ENCODE measurements around the gene MRPL43.
"Not testable (repeated sequence)": the region's sequence is repeated elsewhere in the genome, so short reads cannot be mapped to it uniquely, and the experiment has no call there.

Gene MRPL43

DNA sequence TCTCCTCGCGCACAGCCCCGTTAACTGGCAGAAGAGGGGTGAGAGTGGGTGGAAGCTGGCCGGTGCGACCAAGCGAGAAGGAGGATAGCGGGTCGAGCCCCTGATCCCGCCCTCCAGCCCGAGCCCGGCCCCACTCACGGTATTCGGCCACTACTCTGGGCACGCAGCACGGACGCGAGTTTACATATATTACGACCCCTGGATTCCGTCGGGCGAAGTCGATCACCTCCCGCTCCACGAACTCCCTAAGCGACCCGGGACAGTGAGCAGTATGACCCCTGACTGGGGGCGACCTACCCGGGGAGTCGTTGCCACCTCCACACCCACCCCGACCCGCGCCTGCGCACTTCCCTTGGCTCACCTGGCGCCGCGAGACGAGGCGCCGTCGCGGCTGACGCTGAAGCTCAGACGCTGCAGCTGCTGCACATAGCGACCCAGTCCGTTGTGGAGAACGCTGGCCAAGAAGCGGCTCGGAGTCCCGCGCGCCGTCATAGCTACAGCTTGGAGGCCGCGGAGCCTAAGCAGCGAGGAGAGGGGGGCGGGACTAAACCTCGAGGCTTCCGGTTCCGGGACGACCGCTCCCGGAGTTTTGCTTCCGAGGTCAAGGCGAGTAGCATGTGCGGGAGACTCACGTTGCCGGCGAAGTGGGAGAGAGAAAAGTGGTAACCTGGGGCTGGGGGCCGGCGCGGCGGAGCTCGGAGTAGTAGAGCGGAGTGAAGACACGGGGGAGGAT is at the start of gene MRPL43, which contains the start of gene TWNK:
Gene MRPL43 (minus strand): TSS at position 546 of the 733 bp plus-strand sequence. CDS start 54 bp downstream, at position 492.
Gene TWNK (plus strand): TSS at position 592 of the 733 bp plus-strand sequence. CDS start 668 bp downstream, outside the sequence.
- peak; percentile 42 for DNase-seq

DNA sequence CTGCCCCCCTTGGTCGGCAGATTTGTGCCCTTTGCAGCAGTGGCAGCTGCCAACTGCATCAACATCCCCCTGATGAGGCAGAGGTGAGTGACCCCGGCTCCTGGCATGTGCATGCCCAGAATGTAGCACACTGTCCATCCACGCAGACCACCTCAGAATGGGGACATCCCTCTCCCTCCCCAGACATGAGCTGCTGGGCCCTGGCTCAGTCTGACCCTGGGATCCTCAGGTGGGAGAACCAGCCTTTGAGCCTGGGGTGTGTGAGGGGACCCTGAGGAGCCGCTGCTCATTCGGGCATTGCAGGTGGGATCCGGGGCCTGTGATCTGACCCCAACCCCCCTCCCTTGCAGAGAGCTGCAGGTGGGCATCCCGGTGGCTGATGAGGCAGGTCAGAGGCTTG is 49.4 kb upstream of the MRPL43 start:
- no peak for DNase-seq

DNA sequence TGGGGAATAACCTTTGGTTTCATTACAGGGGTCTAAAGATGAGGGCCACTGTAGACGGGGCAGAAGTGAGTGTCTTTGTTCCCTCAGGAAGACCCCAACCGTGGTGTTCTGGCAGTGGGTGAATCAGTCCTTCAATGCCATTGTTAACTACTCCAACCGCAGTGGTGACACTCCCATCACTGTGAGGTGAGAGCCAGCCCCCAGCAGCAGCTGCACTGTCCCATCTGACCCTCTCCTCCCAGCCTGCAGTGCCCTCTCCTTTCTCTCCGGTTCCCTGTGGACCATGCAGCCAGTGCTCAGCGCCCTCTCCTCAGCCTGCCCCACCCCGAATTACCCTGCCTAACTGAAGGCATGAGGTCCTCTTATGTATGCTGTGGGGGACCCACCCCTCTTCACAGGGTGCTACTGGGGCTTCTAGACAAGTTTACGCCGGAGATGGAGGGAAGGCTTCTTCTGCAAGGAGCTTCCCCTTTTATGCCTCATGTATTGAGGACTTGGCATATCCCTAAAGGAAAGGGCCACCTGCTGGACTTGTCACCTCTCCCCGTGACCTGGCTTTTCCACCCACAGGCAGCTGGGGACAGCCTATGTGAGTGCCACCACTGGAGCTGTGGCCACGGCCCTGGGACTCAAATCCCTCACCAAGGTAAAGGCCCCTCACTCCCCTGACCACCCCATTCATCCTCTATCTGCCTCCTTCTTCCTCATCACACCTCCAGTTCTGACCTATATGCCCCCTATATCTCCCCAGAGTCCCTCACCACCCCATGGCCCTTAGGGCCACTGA is 48.8 kb upstream of the MRPL43 start:
- DNase-seq, result no peak

- no peak for DNase-seq
Measured at GRCh38 chr10:101035314-101035713, 48.0 kb upstream of the MRPL43 start.

DNA sequence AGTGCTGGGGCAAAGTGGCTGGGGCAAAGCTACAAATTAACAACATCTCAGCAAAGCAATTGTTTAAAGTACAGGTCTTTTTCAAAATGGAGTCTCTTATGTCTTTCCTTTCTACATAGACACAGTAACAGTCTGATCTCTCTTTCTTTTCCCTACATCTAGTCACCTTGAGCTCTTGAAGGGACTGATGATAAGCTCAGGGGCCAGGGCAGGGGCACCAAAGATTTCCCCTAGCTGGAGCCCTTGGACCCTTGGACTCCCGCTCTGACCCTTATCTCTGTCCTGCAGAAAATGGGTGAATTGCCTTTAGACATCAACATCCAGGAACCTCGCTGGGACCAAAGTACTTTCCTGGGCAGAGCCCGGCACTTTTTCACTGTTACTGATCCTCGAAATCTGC is 47.1 kb upstream of the MRPL43 start:
- DNase-seq, result not testable (repeated sequence)

DNA sequence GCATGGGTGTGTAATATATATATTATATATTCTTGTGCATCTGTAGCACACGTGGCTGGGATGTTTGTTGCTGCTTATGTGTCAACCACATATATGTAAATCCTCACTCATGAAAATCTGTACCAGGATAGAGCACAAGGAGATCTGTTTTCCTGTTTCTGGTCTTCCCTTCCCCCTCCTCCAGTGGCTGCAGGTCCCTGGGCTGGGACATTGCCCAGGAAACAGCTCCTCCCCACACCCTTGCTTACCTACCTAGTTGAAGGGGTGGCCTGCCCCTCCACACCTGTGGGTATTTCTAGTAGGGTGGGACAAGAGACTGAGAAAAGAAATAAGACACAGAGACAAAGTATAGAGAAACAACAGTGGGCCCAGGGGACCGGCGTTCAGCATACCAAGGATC is 46.0 kb upstream of the MRPL43 start:
- DNase-seq, result no peak

- peak; percentile 14 for DNase-seq
Measured at GRCh38 chr10:101032637-101033224, 45.4 kb upstream of the MRPL43 start.

DNA sequence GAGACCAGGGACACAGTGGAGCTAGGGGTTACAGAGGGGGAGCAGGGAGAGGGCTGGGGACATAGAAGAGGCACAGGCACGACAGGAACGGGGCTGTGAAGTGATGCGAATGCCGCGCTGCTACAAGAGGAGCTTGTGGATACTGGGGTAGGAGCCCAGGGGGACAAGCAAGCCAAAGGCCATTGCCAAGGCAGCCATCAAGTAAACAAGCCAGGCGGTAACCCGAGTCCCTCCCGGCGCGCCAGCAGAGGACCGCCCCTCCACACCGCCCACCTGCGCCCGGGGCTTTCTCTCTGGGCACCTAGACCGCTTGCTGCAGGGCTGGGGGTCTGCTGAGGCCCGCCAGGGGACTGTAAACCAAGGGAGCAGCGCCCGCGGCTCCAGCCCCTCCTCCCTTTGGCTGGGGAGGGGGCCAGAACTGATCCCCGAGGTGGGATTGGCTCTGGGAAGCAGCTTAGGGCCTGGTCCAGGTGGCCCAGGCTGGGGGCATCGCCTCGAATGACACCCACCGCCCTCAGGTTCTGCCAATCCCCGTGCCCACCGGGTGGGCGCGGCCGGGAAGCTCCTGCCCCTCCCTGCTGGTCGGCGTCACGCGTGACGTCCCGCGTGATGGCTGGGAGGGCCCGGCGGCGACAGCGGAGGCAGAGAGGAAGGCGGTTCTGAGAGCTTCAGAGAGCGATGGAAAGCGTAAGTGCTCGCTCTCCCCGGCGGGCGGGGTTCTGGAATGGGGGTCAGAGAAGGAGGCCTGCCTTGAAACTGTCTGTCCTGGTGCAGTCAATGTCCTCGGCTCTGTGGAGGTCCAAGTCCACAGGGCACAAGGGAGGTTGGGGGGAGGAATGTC is 44.7 kb upstream of the MRPL43 start:
- DNase-seq, result no peak

- peak; percentile 76 for DNase-seq
Measured at GRCh38 chr10:101031128-101031795, 44.0 kb upstream of the MRPL43 start, which contains the start of the genes PDZD7 and SFXN3. TSS of gene PDZD7 (minus strand) at chr10:101031129. CDS start at chr10:101030219, 910 bp downstream. TSS of gene SFXN3 (plus strand) at chr10:101031234. CDS start at chr10:101034695, 3,461 bp downstream.

GRCh38 chr10:101030496-101031127 is 43.3 kb upstream of the MRPL43 start:
- no peak for DNase-seq

DNA sequence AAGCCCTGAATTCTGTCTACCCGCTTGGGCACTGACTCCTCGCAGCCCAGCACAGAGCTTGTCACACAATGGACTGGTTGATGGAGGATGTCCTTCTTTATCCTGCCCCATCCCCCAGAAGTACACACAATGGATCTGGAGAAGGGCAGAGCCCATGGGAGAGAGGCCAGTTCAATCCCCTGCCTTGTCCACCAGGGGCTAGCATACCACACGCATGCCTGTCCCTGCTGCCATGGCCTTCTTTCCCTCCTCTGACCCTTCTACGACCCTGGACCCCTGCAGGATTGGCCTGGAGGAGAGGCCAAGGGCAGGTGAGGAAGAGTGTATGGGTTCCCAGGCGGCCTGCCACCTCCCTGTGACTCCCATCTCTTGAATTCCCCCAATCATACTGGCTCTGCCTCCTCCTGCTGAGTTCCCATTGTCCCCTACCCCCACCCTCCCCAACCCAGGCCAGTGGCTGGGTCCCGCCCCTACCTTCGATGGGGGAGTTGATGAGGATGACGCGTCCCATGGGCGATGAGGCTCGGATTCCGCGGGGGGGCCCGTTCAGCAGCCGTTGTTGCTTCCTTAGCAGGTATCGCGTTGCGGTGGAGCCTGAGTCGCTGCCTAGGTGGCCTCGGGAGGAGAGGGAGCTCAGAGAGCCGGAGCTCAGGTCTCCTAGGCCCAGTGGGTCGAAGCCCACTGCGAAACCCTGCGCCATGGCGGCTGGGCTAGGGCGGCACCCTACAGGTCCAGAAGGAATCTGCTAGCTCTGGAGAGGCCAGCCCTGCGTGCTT is 42.4 kb upstream of the MRPL43 start:
- no peak for DNase-seq

DNA sequence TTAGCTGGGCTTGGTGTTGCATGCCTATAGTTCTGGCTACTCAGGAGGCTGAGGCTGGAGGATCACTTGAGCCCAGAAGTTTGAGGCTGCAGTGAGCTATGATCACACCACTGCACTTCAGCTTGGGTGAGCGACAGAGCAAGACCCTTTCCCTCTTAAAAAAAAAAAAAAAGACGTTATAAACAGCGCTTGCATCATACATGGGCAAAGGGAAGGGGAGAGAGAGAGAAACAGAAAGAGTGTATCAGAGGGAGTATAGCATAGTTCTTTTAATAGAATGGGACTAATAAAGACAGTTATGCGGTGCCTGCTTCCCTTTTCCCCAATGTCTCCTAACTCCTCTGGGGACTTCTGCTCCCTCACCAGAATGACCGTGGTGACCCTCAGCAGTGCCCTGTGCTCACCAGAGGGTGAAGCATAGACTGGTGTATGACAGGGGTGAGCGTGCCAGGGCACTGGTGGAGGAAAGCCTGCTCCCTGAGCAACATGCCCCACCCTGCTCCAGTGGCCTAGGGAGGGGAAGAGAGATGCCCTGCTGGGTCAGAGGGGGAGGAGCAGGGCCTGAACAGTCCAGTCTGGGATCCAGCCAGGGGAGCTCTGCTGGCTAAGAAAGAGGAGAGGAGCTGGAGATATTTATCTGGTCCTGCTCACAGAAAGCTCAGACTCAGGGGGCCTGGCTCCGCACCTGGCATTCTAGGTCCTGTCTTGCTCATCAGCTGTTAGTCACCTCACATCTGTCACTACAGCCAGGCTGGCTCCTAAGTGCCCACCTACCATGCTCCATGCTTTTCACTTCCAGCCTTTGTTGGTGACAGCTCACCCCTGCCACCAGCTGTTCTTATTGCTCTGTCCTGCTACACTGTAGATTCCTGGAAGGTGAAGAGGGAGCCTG is 41.4 kb upstream of the MRPL43 start:
- DNase-seq, result no peak

GRCh38 chr10:101027106-101027720 is 39.9 kb upstream of the MRPL43 start:
- DNase-seq, result no peak

DNA sequence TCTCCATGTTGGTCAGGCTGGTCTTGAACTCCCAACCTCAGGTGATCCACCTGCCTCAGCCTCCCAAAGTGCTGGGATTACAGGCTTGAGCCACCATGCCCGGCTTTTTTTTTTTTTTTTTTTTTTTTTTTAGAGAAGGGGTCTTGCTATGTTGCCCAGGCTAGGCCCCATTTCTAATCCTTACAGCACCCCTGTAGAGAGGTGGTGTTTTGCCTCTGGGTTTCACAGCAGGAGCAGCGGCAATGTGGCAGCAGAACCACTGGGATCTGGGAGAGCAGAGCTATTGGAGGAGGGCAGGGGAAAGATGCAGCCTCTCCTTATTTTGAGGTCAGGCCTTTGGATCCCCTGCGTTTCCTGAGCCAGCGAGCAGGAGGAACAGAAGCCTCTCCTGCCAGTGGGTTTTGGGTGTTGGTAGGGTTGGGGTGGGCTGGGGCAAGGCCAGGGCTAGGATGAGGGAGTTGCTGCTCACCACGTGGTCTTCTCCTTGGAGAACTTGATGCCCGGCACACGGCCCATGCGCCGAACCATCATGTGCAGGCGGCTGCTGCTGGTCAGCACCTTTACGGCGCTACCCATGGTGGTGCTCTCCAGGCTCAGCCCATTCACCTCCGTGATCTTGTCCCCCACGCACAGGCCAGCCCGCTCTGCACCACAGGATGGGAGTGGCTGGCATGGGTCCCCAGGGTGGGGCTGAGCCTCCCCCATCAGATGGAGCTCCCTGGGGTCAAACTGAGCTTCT is 35.8 kb upstream of the MRPL43 start:
- no peak for DNase-seq

- no peak for DNase-seq
Measured at GRCh38 chr10:101021692-101022251, 34.5 kb upstream of the MRPL43 start.

DNA sequence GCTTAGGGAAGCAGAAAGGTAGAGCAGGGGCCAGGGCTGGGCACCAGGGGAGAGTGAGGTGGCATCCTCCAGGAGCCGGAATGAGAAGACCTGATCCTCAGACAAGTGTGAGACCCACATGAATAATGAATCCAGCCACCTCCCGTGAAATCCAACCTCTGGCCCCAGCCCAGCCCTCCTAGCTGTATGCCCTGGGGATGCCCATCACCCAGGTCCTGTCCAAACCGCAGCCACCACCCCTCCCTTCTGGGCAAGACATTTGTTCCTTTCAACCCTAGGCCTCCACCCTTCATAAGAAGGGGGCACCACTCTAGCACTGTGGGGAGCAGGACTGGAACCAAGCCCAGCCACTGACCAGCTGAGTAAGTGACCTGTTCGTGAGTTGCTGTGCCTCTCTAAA is 33.9 kb upstream of the MRPL43 start:
- DNase-seq, result no peak

- DNase-seq, result no peak
Measured at GRCh38 chr10:101020427-101021075, 33.3 kb upstream of the MRPL43 start.

DNA sequence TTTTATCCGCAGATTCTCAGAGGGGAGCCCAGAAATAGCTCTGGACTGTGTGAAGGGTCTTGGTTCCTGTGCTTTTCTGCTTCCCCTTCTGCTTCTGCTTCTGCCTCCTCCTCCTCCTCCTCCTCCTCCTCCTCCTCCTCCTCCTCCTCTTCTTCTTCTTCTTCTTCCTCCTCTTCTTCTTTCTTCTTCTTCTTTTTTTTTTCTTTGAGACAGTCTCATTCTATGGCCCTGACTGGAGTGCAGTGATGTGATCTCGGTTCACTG is 32.1 kb upstream of the MRPL43 start:
- no peak for DNase-seq
